ENCODE data around the gene C1QL2. TPM values are rescaled to one million over a fixed set of nuclear protein-coding genes. Genes with fewer than 3 reads are reported as not detected.

Gene C1QL2
- polyA plus RNA-seq, result not detected
- long read RNA-seq, donor 1, result 0 reads
- long read RNA-seq, donor 2, result 0 reads
- long read RNA-seq, donor 3, result 0 reads
- long read RNA-seq, donor 4, result 0 reads
- long read RNA-seq, donor 5, result 0 reads
- long read RNA-seq, donor 6, result 0 reads
- long read RNA-seq, donor 7, result 0 reads
- long read RNA-seq, donor 8, result 0 reads
- long read RNA-seq, donor 9, result 0 reads
- long read RNA-seq, donor 10, result 0 reads

DNA sequence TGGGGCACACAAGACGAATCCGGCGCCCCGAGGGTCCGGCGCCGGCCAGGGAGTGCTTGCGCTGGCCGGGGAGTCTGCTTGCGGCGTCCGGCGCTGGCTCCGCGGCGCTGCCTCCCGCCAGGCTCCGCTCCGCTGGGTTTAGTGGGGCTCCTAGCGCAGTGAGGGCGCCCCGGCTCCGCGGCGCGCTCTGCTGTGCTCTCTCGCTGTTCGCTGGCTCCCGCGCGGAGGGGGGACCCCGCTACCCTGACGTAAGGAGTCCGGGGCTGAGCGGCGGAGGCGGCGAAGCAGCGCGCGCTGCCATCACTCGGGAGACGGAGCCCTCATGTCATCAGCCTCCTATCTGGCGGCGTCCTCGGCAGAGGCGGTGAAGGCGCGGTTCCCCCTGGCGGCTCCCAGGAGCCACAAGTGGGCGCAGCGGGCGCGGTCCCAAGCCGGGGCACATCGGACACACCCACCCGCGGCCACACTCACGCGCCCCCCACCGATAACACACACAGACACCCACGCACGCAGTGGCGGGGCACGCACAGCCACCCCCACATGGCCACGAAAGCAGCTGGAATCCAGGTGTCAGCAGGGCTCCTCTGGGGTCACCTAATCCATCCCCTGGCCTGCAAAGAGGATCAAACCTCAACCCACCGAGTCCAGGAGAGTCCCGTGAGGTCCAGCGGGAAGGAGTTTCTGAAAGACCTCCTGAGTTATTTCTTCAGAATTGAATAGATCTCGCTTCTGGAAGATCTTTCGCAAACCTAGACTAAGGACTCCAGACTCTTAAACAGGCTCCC, at the start of gene C1QL2:
Gene C1QL2 (minus strand): TSS at position 189 of the 785 bp plus-strand sequence. CDS start 482 bp downstream, outside the sequence.
- FAIRE-seq (no peak), DNase-seq (peak in 1 of 2 donors; percentile 8)
- 5 to 10% (median 7%) methylated on average over 30 to 71 of the region's 71 CpGs for WGBS, 3 donors
- Histone ChIP-seq H3K27ac (ENCODE audit: low read depth in 1 of 3, low read length in 2 of 3) (no peak within 1 kb of the TSS), H3K27me3 (ENCODE audit: control insufficient read depth in 3 of 3, insufficient read depth in 3 of 3, low read length in 3 of 3) (peaks cover 17 to 77% (median 32%) of the 10 kb centered on the region in 3 donors), H3K36me3 (ENCODE audit: control insufficient read depth in 3 of 3, insufficient read depth in 2 of 3, low read depth in 1 of 3, low read length in 3 of 3) (no peaks in the 10 kb centered on the region), H3K4me1 (ENCODE audit: control insufficient read depth in 3 of 3, insufficient read depth in 2 of 3, low read depth in 1 of 3, low read length in 2 of 3) (no peaks in the 10 kb centered on the region), H3K9me3 (ENCODE audit: control insufficient read depth in 2 of 2, insufficient read depth in 1 of 2, low read depth in 1 of 2, low read length in 1 of 2) (no peaks in the 10 kb centered on the region), H3K4me3 (ENCODE audit: low read depth in 1 of 3, low read length in 3 of 3) (no peak within 1 kb of the TSS)

DNA sequence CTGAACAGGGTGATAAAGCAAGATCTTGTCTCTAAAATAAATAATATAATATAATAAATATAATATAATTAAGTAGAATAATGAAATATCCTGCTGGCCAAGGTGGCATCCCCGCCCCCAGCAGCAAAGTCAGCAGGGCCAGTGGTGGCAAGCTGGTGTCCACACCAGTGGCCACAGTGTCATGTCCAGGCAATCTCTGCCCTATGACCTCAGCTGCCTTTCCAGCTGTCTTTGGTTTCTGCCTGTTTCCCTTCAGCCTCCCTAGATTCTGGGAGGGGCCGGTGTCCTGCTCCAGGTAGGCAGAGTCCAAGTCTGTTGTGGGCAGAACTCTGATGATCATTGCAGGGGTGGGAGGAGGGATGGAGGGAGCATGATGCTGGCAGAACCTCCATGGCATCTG, 48.9 kb upstream of the C1QL2 start:
- H3K27ac ChIP-seq (ENCODE audit: low read depth in 1 of 3, low read length in 2 of 3), result no peak overlapping the region
- H3K4me1 ChIP-seq (ENCODE audit: control insufficient read depth in 3 of 3, insufficient read depth in 2 of 3, low read depth in 1 of 3, low read length in 2 of 3), result no peaks in the 10 kb centered on the region
- WGBS, 3 donors, result 59 to 82% (median 68%) methylated on average over 2 of the region's 2 CpGs
- H3K4me3 ChIP-seq (ENCODE audit: low read depth in 1 of 3, low read length in 3 of 3), result no peak overlapping the region
- H3K27me3 ChIP-seq (ENCODE audit: control insufficient read depth in 3 of 3, insufficient read depth in 3 of 3, low read length in 3 of 3), result peaks cover 0 to 23% (median 0%) of the 10 kb centered on the region in 3 donors
- H3K9me3 ChIP-seq (ENCODE audit: control insufficient read depth in 2 of 2, insufficient read depth in 1 of 2, low read depth in 1 of 2, low read length in 1 of 2), result no peaks in the 10 kb centered on the region
- DNase-seq (no peak), FAIRE-seq (no peak)
- H3K36me3 ChIP-seq (ENCODE audit: control insufficient read depth in 3 of 3, insufficient read depth in 2 of 3, low read depth in 1 of 3, low read length in 3 of 3), result no peaks in the 10 kb centered on the region

DNA sequence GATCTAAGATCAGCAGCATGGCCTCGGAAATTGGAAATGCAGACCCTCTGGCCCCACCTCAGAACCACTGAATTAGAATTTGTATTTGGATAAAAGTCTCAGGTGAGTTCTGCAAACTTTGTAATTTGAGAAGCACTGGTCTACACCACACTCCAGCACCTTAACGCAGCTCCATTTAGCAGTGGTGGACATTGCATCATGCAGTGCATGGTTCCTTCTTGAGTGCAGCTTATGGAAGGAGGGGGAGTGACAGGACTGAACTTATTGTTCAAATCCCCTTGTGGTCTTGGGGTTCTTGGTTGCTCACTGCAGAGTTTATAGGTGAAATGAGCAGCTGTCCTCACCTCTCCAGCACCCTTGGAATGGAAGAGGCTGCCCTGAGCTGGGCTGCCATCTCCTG, 47.6 kb upstream of the C1QL2 start:
- H3K27me3 ChIP-seq (ENCODE audit: control insufficient read depth in 3 of 3, insufficient read depth in 3 of 3, low read length in 3 of 3), result peaks cover 0 to 16% (median 0%) of the 10 kb centered on the region in 3 donors
- no peak overlapping the region for H3K4me3 ChIP-seq (ENCODE audit: low read depth in 1 of 3, low read length in 3 of 3)
- FAIRE-seq, result no peak
- no peaks in the 10 kb centered on the region for H3K9me3 ChIP-seq (ENCODE audit: control insufficient read depth in 2 of 2, insufficient read depth in 1 of 2, low read depth in 1 of 2, low read length in 1 of 2)
- H3K36me3 ChIP-seq (ENCODE audit: control insufficient read depth in 3 of 3, insufficient read depth in 2 of 3, low read depth in 1 of 3, low read length in 3 of 3), result no peaks in the 10 kb centered on the region
- H3K27ac ChIP-seq (ENCODE audit: low read depth in 1 of 3, low read length in 2 of 3), result no peak overlapping the region
- no peak for DNase-seq
- WGBS, 3 donors, result 73 to 81% (median 74%) methylated on average over 2 of the region's 2 CpGs
- no peaks in the 10 kb centered on the region for H3K4me1 ChIP-seq (ENCODE audit: control insufficient read depth in 3 of 3, insufficient read depth in 2 of 3, low read depth in 1 of 3, low read length in 2 of 3)

DNA sequence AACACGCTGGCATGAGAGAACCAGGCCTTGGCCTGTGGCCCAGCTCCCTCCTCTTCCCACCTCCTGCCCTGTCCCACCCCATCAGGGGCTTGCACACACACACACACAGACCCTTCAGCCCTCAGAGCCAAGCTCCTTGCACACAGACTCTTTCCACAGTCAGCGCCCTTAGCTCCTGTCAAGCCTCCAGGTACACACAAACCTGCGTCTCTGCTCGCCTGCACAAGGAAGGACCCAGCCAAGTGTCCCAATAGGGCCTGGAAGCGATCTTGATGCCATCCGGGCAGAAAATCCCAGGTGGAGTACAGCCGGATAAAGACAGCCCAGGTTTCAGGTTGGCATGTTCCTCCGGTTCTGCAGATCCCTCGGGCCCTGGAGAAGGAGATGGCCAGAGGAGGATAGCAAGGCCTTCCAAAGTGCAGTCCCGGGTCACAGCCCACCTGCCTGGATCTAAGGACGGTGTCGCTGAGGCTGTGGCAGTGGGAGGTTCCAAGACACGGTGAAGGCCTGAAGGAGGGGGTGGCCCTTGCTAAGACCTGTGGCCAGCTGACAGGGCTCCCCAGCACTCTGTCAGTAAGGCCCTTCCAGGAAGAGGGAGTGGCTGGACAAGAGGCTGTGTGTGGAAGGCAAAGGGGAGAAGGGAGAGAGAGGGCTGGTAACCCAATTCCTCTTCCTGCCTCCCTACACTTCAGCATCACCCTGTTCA, 46.6 kb upstream of the C1QL2 start:
- no peak for FAIRE-seq

DNA sequence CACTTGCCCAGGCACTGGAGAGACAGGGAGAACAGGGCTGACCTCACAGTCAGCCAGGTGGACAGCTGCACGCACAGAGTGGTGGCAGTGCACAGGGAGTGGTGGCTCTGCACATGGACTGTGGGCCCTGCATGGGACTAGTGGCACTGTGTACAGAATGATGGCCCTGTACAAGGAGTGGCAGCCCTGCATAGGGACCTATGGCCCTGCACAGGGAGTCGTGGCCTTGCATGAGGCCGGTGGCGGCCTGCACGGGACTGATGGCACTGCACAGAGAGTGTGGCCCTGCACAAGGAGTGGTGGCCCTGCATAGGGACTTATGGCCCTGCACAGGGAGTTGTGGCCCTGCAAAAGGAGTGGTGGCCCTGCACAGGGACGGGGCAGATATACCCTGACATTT, 46.0 kb upstream of the C1QL2 start:
- 75 to 88% (median 79%) methylated on average over 6 of the region's 6 CpGs for WGBS, 3 donors
- Histone ChIP-seq H3K4me1 (ENCODE audit: control insufficient read depth in 3 of 3, insufficient read depth in 2 of 3, low read depth in 1 of 3, low read length in 2 of 3) (no peaks in the 10 kb centered on the region), H3K4me3 (ENCODE audit: low read depth in 1 of 3, low read length in 3 of 3) (no peak overlapping the region), H3K36me3 (ENCODE audit: control insufficient read depth in 3 of 3, insufficient read depth in 2 of 3, low read depth in 1 of 3, low read length in 3 of 3) (no peaks in the 10 kb centered on the region), H3K27ac (ENCODE audit: low read depth in 1 of 3, low read length in 2 of 3) (no peak overlapping the region), H3K9me3 (ENCODE audit: control insufficient read depth in 2 of 2, insufficient read depth in 1 of 2, low read depth in 1 of 2, low read length in 1 of 2) (no peaks in the 10 kb centered on the region), H3K27me3 (ENCODE audit: control insufficient read depth in 3 of 3, insufficient read depth in 3 of 3, low read length in 3 of 3) (peaks cover 0 to 16% (median 0%) of the 10 kb centered on the region in 3 donors)
- DNase-seq (no peak), FAIRE-seq (no peak)

More for the DNA sequence above, 46.6 kb upstream of the C1QL2 start:
- peaks cover 0 to 16% (median 0%) of the 10 kb centered on the region in 3 donors for H3K27me3 ChIP-seq (ENCODE audit: control insufficient read depth in 3 of 3, insufficient read depth in 3 of 3, low read length in 3 of 3)
- H3K27ac ChIP-seq (ENCODE audit: low read depth in 1 of 3, low read length in 2 of 3), result no peak overlapping the region
- WGBS, 3 donors, result 83 to 90% (median 84%) methylated on average over 12 to 13 of the region's 13 CpGs
- DNase-seq, result no peak
- H3K4me1 ChIP-seq (ENCODE audit: control insufficient read depth in 3 of 3, insufficient read depth in 2 of 3, low read depth in 1 of 3, low read length in 2 of 3), result no peaks in the 10 kb centered on the region
- H3K36me3 ChIP-seq (ENCODE audit: control insufficient read depth in 3 of 3, insufficient read depth in 2 of 3, low read depth in 1 of 3, low read length in 3 of 3), result no peaks in the 10 kb centered on the region
- no peak overlapping the region for H3K4me3 ChIP-seq (ENCODE audit: low read depth in 1 of 3, low read length in 3 of 3)
- H3K9me3 ChIP-seq (ENCODE audit: control insufficient read depth in 2 of 2, insufficient read depth in 1 of 2, low read depth in 1 of 2, low read length in 1 of 2), result no peaks in the 10 kb centered on the region

DNA sequence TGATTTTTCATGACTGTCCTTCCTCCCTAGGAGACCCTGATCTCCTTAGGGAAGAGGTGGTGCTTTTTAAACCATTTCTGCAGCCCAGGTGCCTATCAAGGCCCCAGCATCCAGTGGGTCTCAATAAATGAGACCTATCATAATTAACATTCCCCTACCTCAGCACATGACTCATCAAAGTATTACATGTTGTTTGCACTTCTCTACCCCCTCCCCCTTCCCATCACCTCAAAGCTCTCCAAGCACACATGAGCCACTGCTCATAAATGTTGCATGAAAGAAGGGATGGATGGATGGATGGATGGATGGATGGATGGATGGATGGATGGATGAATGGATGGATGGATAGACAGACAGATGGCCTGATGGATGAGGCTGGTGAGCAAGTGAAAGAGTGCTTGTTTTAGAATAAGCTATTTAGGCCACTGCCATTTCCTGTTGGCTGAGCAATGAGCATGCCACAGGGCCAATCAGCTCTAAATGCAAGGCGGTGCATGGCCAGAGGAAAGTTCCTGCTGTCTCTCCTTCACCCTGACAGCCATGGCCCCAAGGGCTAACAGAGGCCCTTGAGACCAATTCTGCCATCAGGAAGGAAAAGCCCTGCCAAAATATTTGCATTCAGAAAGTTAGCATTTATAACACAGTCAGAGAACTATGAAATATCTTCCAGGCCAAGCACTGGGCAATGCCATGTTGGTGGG, 44.2 kb upstream of the C1QL2 start:
- WGBS, 3 donors, result 89 to 94% (median 93%) methylated on average over 1 of the region's 1 CpG
- H3K4me1 ChIP-seq (ENCODE audit: control insufficient read depth in 3 of 3, insufficient read depth in 2 of 3, low read depth in 1 of 3, low read length in 2 of 3), result no peaks in the 10 kb centered on the region
- H3K4me3 ChIP-seq (ENCODE audit: low read depth in 1 of 3, low read length in 3 of 3), result no peak overlapping the region
- no peaks in the 10 kb centered on the region for H3K9me3 ChIP-seq (ENCODE audit: control insufficient read depth in 2 of 2, insufficient read depth in 1 of 2, low read depth in 1 of 2, low read length in 1 of 2)
- DNase-seq (no peak), FAIRE-seq (no peak)
- no peaks in the 10 kb centered on the region for H3K36me3 ChIP-seq (ENCODE audit: control insufficient read depth in 3 of 3, insufficient read depth in 2 of 3, low read depth in 1 of 3, low read length in 3 of 3)
- H3K27me3 ChIP-seq (ENCODE audit: control insufficient read depth in 3 of 3, insufficient read depth in 3 of 3, low read length in 3 of 3), result peaks cover 0 to 14% (median 0%) of the 10 kb centered on the region in 3 donors
- no peak overlapping the region for H3K27ac ChIP-seq (ENCODE audit: low read depth in 1 of 3, low read length in 2 of 3)

DNA sequence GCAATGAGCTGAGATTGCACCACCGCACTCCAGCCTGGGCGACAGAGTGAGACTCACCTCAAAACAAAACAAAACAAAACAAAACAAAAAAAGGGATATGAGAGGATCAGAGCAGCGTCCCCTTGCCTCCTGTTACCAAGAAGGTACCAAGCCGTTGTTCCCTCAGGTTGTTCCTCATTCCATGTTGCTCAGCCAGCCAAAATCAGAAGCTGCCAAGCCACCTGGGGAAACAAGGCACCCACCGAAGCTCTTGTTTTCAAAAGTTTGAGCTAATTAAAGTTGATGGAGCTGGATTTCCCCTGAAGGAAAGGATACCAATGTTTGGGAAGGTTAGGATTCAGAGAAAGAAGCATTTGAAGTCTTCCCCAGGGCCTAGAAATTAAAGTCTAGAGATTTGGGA, 43.3 kb upstream of the C1QL2 start:
- 81 to 82% (median 81%) methylated on average over 5 of the region's 5 CpGs for WGBS, 3 donors
- Histone ChIP-seq H3K9me3 (ENCODE audit: control insufficient read depth in 2 of 2, insufficient read depth in 1 of 2, low read depth in 1 of 2, low read length in 1 of 2) (no peaks in the 10 kb centered on the region), H3K27ac (ENCODE audit: low read depth in 1 of 3, low read length in 2 of 3) (no peak overlapping the region), H3K4me3 (ENCODE audit: low read depth in 1 of 3, low read length in 3 of 3) (no peak overlapping the region), H3K27me3 (ENCODE audit: control insufficient read depth in 3 of 3, insufficient read depth in 3 of 3, low read length in 3 of 3) (peaks cover 0 to 17% (median 0%) of the 10 kb centered on the region in 3 donors), H3K36me3 (ENCODE audit: control insufficient read depth in 3 of 3, insufficient read depth in 2 of 3, low read depth in 1 of 3, low read length in 3 of 3) (no peaks in the 10 kb centered on the region), H3K4me1 (ENCODE audit: control insufficient read depth in 3 of 3, insufficient read depth in 2 of 3, low read depth in 1 of 3, low read length in 2 of 3) (no peaks in the 10 kb centered on the region)
- no peak for FAIRE-seq
- no peak for DNase-seq

DNA sequence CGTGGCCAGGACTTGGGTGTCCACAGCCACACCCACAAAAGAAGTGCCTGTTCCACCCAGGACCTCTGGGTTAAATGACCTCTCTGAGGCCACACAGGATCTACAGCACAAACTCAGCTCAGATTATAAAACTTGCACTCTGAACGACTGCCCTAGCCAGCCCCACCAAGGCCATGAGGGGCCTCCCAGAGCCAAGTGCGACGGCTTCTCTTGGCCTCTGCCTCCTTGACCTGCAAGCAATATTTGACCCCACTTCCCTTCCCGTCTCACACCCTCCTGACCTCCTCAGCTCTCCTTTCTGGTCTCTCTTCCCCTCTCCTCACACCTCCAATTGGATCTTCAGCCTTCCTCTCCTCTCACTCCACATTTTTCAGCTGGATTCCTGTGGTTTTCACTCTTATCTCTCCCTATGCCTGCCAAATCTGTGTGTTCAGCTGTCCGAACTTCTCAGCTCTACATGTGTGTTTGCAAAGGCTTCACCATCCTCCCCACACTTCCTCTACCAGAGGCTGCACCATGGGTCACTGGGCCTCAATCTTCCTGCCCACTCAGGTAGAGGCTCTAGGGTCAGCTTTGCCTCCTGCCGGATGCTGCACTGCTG, 39.8 kb upstream of the C1QL2 start:
- H3K9me3 ChIP-seq (ENCODE audit: control insufficient read depth in 2 of 2, insufficient read depth in 1 of 2, low read depth in 1 of 2, low read length in 1 of 2), result no peaks in the 10 kb centered on the region
- H3K27me3 ChIP-seq (ENCODE audit: control insufficient read depth in 3 of 3, insufficient read depth in 3 of 3, low read length in 3 of 3), result peaks cover 0 to 23% (median 0%) of the 10 kb centered on the region in 3 donors
- FAIRE-seq (no peak), DNase-seq (no peak)
- H3K4me3 ChIP-seq (ENCODE audit: low read depth in 1 of 3, low read length in 3 of 3), result no peak overlapping the region
- H3K4me1 ChIP-seq (ENCODE audit: control insufficient read depth in 3 of 3, insufficient read depth in 2 of 3, low read depth in 1 of 3, low read length in 2 of 3), result no peaks in the 10 kb centered on the region
- H3K27ac ChIP-seq (ENCODE audit: low read depth in 1 of 3, low read length in 2 of 3), result no peak overlapping the region
- WGBS, 3 donors, result 38 to 60% (median 43%) methylated on average over 7 of the region's 7 CpGs
- H3K36me3 ChIP-seq (ENCODE audit: control insufficient read depth in 3 of 3, insufficient read depth in 2 of 3, low read depth in 1 of 3, low read length in 3 of 3), result no peaks in the 10 kb centered on the region
